Activated CD4-positive, alpha-beta memory T cell treated with anti-CD3 and anti-CD28 coated beads, Interleukin-2, amount 10 ng/mL, durations not matched to agents 7 days and 5 days (primary cell): ENCODE measurements around the gene GASK1B. TPM values are rescaled to one million over a fixed set of nuclear protein-coding genes. Genes with fewer than 3 reads are reported as not detected.

Experiments used
- CTCF ChIA-PET: fragments of 350-600 bp; sonication (Branson Sonifier 250); formaldehyde crosslinking; loops from one replicate; lab custom pipeline; 2021; ENCODE audit warnings: antibody characterized with exemption, inconsistent platforms; lab: Charles Lee
- POLR2A ChIA-PET: fragments of 350-600 bp; sonication (Branson Sonifier 250); formaldehyde crosslinking; loops from one replicate; lab custom pipeline; 2021; ENCODE audit warnings: antibody characterized with exemption; lab: Charles Lee
- DNase-seq: peaks from one replicate; pipeline ENCODE4 v3.0.0-alpha.2; 2020
- H3K27ac Mint-ChIP-seq: one replicate; pipeline ENCODE4 v1.8.0; 2021; ENCODE audit warnings: mild to moderate bottlenecking, mixed read lengths
- H3K27me3 Mint-ChIP-seq: one replicate; pipeline ENCODE4 v1.8.0; 2021; ENCODE audit warnings: mixed read lengths
- H3K36me3 Mint-ChIP-seq: one replicate; pipeline ENCODE4 v1.8.0; 2021; ENCODE audit warnings: low read depth, mixed read lengths
- H3K4me1 Mint-ChIP-seq: one replicate; pipeline ENCODE4 v1.8.0; 2021; ENCODE audit warnings: mixed read lengths
- H3K4me3 Mint-ChIP-seq: one replicate; pipeline ENCODE4 v1.8.0; 2021; ENCODE audit warnings: mild to moderate bottlenecking, mixed read lengths
- H3K9me3 Mint-ChIP-seq: one replicate; pipeline ENCODE4 v1.8.0; 2021; ENCODE audit warnings: mixed read lengths
- total RNA-seq, 2 experiments: library from RNA; stranded (reverse); gene quantifications; one replicate each; pipeline ENCODE4 v1.2.3, GENCODE V29; 2021

Gene GASK1B
- total RNA-seq, 2 experiments from 2014 or later: not detected

GRCh38 chr4:158176108-158176507 lies 3.3 kb upstream of the GASK1B start:
- H3K27ac Mint-ChIP-seq: no peak overlapping the region
- H3K4me3 Mint-ChIP-seq: no peak overlapping the region
- no peaks in the 10 kb centered on the region for H3K9me3 Mint-ChIP-seq
- peaks cover 14% of the 10 kb centered on the region for H3K27me3 Mint-ChIP-seq
- POLR2A ChIA-PET: no interaction called here
- CTCF ChIA-PET: interaction anchor here (1.0 kb wide), 1 partner anchor 73 kb away, joined by 3 read pairs; no protein-coding TSS in a partner anchor
- H3K4me1 Mint-ChIP-seq: peaks cover 5% of the 10 kb centered on the region
- DNase-seq: no peak
- H3K36me3 Mint-ChIP-seq: no peaks in the 10 kb centered on the region

GRCh38 chr4:158170691-158171561 lies 1.9 kb downstream of the GASK1B start:
- ChIA-PET CTCF (interaction anchor here (0.7 to 1.7 kb wide), 4 partner anchors 11 to 178 kb away, joined by 3 to 6 read pairs (median 5); no protein-coding TSS in a partner anchor), POLR2A (no interaction called here)
- DNase-seq: peak; percentile 18
- Mint-ChIP-seq H3K9me3 (no peaks in the 10 kb centered on the region), H3K27me3 (peaks cover 26% of the 10 kb centered on the region), H3K36me3 (no peaks in the 10 kb centered on the region), H3K4me1 (peaks cover 5% of the 10 kb centered on the region), H3K4me3 (no peak overlapping the region), H3K27ac (no peak overlapping the region)

GRCh38 chr4:158169931-158170690 lies 2.7 kb downstream of the GASK1B start:
- peaks cover 26% of the 10 kb centered on the region for H3K27me3 Mint-ChIP-seq
- no peaks in the 10 kb centered on the region for H3K36me3 Mint-ChIP-seq
- H3K4me1 Mint-ChIP-seq: peaks cover 5% of the 10 kb centered on the region
- POLR2A ChIA-PET: no interaction called here
- no peaks in the 10 kb centered on the region for H3K9me3 Mint-ChIP-seq
- H3K27ac Mint-ChIP-seq: no peak overlapping the region
- no peak overlapping the region for H3K4me3 Mint-ChIP-seq
- CTCF ChIA-PET: interaction anchor here (0.7 kb wide), 1 partner anchor 18 kb away, joined by 3 read pairs; no protein-coding TSS in a partner anchor
- DNase-seq: no peak

DNA sequence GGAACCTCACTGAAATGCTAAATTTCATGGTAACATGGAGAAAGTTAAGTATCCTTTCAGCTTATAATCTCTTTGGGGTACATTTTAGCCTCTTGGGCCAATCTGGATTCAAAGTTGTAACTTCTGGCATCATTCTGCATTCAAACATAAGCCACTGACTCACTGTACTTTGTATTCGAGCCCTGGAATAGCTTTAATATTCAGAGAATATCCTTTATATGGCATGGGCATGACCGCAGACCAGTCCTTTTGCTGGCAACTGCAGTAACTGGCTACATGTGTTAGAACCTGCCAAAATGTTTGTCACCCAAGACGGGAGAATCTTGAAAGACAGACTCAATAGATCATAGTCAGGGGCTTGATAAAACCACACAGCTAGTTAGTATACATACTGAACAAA lies 3.3 kb downstream of the GASK1B start:
- H3K36me3 Mint-ChIP-seq: no peaks in the 10 kb centered on the region
- no peak for DNase-seq
- POLR2A ChIA-PET: no interaction called here
- H3K4me3 Mint-ChIP-seq: no peak overlapping the region
- H3K9me3 Mint-ChIP-seq: no peaks in the 10 kb centered on the region
- CTCF ChIA-PET: no interaction called here
- H3K27me3 Mint-ChIP-seq: peaks cover 26% of the 10 kb centered on the region
- no peak overlapping the region for H3K27ac Mint-ChIP-seq
- peaks cover 5% of the 10 kb centered on the region for H3K4me1 Mint-ChIP-seq

- no peak for DNase-seq
- ChIA-PET POLR2A (no interaction called here), CTCF (no interaction called here)
- H3K4me3 Mint-ChIP-seq: no peak overlapping the region
- no peaks in the 10 kb centered on the region for H3K9me3 Mint-ChIP-seq
- H3K27me3 Mint-ChIP-seq: peaks cover 26% of the 10 kb centered on the region
- peaks cover 5% of the 10 kb centered on the region for H3K4me1 Mint-ChIP-seq
- no peak overlapping the region for H3K27ac Mint-ChIP-seq
- H3K36me3 Mint-ChIP-seq: no peaks in the 10 kb centered on the region
Observed at GRCh38 chr4:158168606-158169005, 4.2 kb downstream of the GASK1B start.

- POLR2A ChIA-PET: no interaction called here
- Mint-ChIP-seq H3K4me1 (no peaks in the 10 kb centered on the region), H3K27me3 (peaks cover 19% of the 10 kb centered on the region), H3K4me3 (no peak overlapping the region), H3K9me3 (no peaks in the 10 kb centered on the region), H3K36me3 (no peaks in the 10 kb centered on the region), H3K27ac (no peak overlapping the region)
- CTCF ChIA-PET: no interaction called here
- DNase-seq: no peak
Observed at GRCh38 chr4:158166701-158167100, 6.1 kb downstream of the GASK1B start.

GRCh38 chr4:158164768-158165213 lies 8.0 kb downstream of the GASK1B start:
- H3K27me3 Mint-ChIP-seq: peaks cover 4% of the 10 kb centered on the region
- no peaks in the 10 kb centered on the region for H3K4me1 Mint-ChIP-seq
- H3K9me3 Mint-ChIP-seq: no peaks in the 10 kb centered on the region
- no peaks in the 10 kb centered on the region for H3K36me3 Mint-ChIP-seq
- no peak for DNase-seq
- H3K4me3 Mint-ChIP-seq: no peak overlapping the region
- no peak overlapping the region for H3K27ac Mint-ChIP-seq
- CTCF ChIA-PET: no interaction called here
- POLR2A ChIA-PET: no interaction called here

DNA sequence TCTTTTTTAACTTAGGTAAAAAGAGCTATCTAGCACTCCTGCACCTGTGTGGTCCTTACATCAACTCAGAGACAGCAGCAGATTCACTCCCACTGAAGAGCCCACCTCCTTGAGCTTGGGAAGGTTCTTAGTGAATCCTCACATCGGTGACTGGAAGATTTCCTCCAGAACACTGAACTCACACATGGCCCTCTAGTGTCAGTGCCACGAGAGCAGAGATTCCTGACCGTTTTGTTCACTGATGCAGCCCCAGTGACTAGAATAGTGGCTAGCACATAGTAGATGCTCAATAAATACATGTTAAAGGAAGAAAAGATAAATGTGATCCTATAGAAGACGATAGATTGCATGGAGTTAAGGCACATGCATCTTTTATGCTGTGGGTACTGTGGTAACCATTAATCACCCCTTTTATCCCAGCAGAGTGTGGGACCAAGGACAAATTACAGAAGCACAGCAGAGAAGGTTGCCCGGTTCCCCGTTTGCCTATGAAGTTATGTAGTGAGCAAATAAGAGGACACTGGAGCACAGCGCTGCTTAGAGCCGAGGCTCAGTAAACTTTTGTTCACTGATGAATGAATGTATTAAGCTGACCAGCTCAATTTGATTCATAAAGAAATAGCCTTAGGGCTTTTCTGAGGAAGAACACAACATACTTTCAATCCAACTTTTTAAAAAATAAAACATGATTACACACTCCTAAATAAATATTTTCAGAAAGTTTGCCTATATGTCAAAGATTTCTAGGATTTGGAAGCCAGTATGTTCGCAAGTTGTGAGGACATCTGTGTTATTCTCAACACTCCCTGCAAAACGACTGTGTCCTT lies 8.7 kb downstream of the GASK1B start:
- H3K4me3 Mint-ChIP-seq: no peak overlapping the region
- CTCF ChIA-PET: no interaction called here
- no peak overlapping the region for H3K27ac Mint-ChIP-seq
- POLR2A ChIA-PET: no interaction called here
- H3K36me3 Mint-ChIP-seq: no peaks in the 10 kb centered on the region
- no peaks in the 10 kb centered on the region for H3K4me1 Mint-ChIP-seq
- DNase-seq: no peak
- no peaks in the 10 kb centered on the region for H3K9me3 Mint-ChIP-seq
- no peaks in the 10 kb centered on the region for H3K27me3 Mint-ChIP-seq

GRCh38 chr4:158162631-158163030 lies 10.2 kb downstream of the GASK1B start:
- Mint-ChIP-seq H3K4me3 (no peak overlapping the region), H3K9me3 (no peaks in the 10 kb centered on the region), H3K27me3 (no peaks in the 10 kb centered on the region), H3K36me3 (no peaks in the 10 kb centered on the region), H3K27ac (no peak overlapping the region), H3K4me1 (no peaks in the 10 kb centered on the region)
- CTCF ChIA-PET: no interaction called here
- no peak for DNase-seq
- POLR2A ChIA-PET: no interaction called here

GRCh38 chr4:158161551-158162354 lies 11.1 kb downstream of the GASK1B start:
- Mint-ChIP-seq H3K36me3 (no peaks in the 10 kb centered on the region), H3K27me3 (no peaks in the 10 kb centered on the region), H3K4me3 (no peak overlapping the region), H3K27ac (no peak overlapping the region), H3K4me1 (no peaks in the 10 kb centered on the region), H3K9me3 (no peaks in the 10 kb centered on the region)
- ChIA-PET CTCF (no interaction called here), POLR2A (no interaction called here)
- no peak for DNase-seq

GRCh38 chr4:158159718-158160094 lies 13.1 kb downstream of the GASK1B start:
- Mint-ChIP-seq H3K36me3 (no peaks in the 10 kb centered on the region), H3K9me3 (no peaks in the 10 kb centered on the region), H3K27me3 (no peaks in the 10 kb centered on the region), H3K4me1 (no peaks in the 10 kb centered on the region), H3K27ac (no peak overlapping the region), H3K4me3 (no peak overlapping the region)
- DNase-seq: no peak
- ChIA-PET CTCF (no interaction called here), POLR2A (no interaction called here)

GRCh38 chr4:158159054-158159717 lies 13.6 kb downstream of the GASK1B start:
- no peaks in the 10 kb centered on the region for H3K27me3 Mint-ChIP-seq
- no peaks in the 10 kb centered on the region for H3K4me1 Mint-ChIP-seq
- no peaks in the 10 kb centered on the region for H3K36me3 Mint-ChIP-seq
- ChIA-PET POLR2A (no interaction called here), CTCF (no interaction called here)
- H3K27ac Mint-ChIP-seq: no peak overlapping the region
- no peaks in the 10 kb centered on the region for H3K9me3 Mint-ChIP-seq
- no peak overlapping the region for H3K4me3 Mint-ChIP-seq
- DNase-seq: no peak
